ENCODE results near the gene VAMP5. TPM values are rescaled to one million over a fixed set of nuclear protein-coding genes. Genes with fewer than 3 reads are reported as not detected.
A peak's percentile ranks its signal among the peaks of the same experiment; 100 is the strongest.

VAMP5 gene
- total and polyA plus RNA-seq, 9 of the 15 experiments (the other 6 are each of a cell fraction or from before 2014, with no cell fraction given): 0.54 to 1.9 (median 1.5) TPM; not detected in 2

DNA sequence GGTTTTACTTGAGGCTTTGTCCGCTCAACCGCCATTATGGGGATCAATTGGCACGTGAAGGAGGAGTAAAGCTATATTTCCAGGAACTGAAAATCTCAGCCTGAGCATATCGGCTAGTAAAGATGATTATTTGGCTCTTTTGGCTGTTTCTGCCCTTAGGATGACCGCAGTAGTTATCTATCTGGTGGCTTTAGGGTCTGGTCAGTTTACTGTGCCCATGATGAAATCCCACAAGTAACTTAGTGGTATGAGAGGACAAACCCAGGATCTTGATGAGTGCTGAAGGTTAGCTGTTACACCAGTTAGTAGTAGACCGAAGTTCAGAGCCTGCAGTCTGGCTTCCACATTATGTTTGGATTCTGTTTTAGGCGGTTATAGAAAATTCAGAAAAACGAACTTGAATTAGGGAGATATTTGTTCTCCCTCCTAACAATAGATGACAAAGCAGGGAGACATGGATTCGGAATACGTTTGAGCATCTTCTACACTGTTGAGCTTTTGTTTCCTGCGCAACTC, 44.0 kb upstream of the VAMP5 start (continued):
- TF ChIP-seq, protein P1, sequence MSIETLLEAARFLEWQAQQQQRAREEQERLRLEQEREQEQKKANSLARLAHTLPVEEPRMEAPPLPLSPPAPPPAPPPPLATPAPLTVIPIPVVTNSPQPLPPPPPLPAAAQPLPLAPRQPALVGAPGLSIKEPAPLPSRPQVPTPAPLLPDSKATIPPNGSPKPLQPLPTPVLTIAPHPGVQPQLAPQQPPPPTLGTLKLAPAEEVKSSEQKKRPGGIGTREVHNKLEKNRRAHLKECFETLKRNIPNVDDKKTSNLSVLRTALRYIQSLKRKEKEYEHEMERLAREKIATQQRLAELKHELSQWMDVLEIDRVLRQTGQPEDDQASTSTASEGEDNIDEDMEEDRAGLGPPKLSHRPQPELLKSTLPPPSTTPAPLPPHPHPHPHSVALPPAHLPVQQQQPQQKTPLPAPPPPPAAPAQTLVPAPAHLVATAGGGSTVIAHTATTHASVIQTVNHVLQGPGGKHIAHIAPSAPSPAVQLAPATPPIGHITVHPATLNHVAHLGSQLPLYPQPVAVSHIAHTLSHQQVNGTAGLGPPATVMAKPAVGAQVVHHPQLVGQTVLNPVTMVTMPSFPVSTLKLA (conservative IDR thresholded peaks at IDR 0.05): no peak
- TF ChIP-seq POLR2G (IDR thresholded peaks at IDR 0.05; ENCODE audit: low read depth, low read length) (no peak), ZNF561 (CRISPR knock-in tag; conservative IDR thresholded peaks at IDR 0.05) (no peak), RCOR1 (IDR thresholded peaks at IDR 0.05; ENCODE audit: borderline replicate concordance in 1 of 2, low read depth in 2 of 2, low read length in 2 of 2) (peak in 1 of 2 experiments; percentile 63; a peak in 1 of 4 replicates), GTF2A2 (tag; IDR thresholded peaks at IDR 0.05) (no peak), GTF2E2 (tag; IDR thresholded peaks at IDR 0.05) (no peak), ZNF76 (CRISPR knock-in tag; IDR thresholded peaks at IDR 0.05; ENCODE audit: borderline replicate concordance) (no peak), ZNF766 (CRISPR knock-in tag; conservative IDR thresholded peaks at IDR 0.05) (no peak), POLR2AphosphoS5 (IDR thresholded peaks at IDR 0.05; ENCODE audit: control insufficient read depth, insufficient read depth, low read depth, low read length) (peak; percentile 43; the same call in 1 of the 2 replicates), HNRNPL (IDR thresholded peaks at IDR 0.05; ENCODE audit: low read depth, low read length) (peak; percentile 82; the same call in 1 of the 2 replicates)
- TF ChIP-seq, protein P2, sequence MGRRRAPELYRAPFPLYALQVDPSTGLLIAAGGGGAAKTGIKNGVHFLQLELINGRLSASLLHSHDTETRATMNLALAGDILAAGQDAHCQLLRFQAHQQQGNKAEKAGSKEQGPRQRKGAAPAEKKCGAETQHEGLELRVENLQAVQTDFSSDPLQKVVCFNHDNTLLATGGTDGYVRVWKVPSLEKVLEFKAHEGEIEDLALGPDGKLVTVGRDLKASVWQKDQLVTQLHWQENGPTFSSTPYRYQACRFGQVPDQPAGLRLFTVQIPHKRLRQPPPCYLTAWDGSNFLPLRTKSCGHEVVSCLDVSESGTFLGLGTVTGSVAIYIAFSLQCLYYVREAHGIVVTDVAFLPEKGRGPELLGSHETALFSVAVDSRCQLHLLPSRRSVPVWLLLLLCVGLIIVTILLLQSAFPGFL (CRISPR knock-in tag; IDR thresholded peaks at IDR 0.05): no peak
- TF ChIP-seq, protein P3, sequence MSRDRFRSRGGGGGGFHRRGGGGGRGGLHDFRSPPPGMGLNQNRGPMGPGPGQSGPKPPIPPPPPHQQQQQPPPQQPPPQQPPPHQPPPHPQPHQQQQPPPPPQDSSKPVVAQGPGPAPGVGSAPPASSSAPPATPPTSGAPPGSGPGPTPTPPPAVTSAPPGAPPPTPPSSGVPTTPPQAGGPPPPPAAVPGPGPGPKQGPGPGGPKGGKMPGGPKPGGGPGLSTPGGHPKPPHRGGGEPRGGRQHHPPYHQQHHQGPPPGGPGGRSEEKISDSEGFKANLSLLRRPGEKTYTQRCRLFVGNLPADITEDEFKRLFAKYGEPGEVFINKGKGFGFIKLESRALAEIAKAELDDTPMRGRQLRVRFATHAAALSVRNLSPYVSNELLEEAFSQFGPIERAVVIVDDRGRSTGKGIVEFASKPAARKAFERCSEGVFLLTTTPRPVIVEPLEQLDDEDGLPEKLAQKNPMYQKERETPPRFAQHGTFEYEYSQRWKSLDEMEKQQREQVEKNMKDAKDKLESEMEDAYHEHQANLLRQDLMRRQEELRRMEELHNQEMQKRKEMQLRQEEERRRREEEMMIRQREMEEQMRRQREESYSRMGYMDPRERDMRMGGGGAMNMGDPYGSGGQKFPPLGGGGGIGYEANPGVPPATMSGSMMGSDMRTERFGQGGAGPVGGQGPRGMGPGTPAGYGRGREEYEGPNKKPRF (IDR thresholded peaks at IDR 0.05; ENCODE audit: low read depth, low read length): peak; percentile 72; the same call in 1 of the 2 replicates
- TF ChIP-seq, protein P4, sequence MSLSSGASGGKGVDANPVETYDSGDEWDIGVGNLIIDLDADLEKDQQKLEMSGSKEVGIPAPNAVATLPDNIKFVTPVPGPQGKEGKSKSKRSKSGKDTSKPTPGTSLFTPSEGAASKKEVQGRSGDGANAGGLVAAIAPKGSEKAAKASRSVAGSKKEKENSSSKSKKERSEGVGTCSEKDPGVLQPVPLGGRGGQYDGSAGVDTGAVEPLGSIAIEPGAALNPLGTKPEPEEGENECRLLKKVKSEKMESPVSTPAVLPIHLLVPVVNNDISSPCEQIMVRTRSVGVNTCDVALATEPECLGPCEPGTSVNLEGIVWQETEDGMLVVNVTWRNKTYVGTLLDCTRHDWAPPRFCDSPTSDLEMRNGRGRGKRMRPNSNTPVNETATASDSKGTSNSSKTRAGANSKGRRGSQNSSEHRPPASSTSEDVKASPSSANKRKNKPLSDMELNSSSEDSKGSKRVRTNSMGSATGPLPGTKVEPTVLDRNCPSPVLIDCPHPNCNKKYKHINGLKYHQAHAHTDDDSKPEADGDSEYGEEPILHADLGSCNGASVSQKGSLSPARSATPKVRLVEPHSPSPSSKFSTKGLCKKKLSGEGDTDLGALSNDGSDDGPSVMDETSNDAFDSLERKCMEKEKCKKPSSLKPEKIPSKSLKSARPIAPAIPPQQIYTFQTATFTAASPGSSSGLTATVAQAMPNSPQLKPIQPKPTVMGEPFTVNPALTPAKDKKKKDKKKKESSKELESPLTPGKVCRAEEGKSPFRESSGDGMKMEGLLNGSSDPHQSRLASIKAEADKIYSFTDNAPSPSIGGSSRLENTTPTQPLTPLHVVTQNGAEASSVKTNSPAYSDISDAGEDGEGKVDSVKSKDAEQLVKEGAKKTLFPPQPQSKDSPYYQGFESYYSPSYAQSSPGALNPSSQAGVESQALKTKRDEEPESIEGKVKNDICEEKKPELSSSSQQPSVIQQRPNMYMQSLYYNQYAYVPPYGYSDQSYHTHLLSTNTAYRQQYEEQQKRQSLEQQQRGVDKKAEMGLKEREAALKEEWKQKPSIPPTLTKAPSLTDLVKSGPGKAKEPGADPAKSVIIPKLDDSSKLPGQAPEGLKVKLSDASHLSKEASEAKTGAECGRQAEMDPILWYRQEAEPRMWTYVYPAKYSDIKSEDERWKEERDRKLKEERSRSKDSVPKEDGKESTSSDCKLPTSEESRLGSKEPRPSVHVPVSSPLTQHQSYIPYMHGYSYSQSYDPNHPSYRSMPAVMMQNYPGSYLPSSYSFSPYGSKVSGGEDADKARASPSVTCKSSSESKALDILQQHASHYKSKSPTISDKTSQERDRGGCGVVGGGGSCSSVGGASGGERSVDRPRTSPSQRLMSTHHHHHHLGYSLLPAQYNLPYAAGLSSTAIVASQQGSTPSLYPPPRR (CRISPR knock-in tag; IDR thresholded peaks at IDR 0.05; ENCODE audit: borderline replicate concordance): 0 out of 2 replicates have a peak, but pooled peaks have one; percentile 35
- TF ChIP-seq, protein P5, sequence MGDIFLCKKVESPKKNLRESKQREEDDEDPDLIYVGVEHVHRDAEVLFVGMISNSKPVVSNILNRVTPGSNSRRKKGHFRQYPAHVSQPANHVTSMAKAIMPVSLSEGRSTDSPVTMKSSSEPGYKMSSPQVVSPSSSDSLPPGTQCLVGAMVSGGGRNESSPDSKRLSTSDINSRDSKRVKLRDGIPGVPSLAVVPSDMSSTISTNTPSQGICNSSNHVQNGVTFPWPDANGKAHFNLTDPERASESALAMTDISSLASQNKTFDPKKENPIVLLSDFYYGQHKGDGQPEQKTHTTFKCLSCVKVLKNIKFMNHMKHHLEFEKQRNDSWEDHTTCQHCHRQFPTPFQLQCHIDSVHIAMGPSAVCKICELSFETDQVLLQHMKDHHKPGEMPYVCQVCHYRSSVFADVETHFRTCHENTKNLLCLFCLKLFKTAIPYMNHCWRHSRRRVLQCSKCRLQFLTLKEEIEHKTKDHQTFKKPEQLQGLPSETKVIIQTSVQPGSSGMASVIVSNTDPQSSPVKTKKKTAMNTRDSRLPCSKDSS (IDR thresholded peaks at IDR 0.05; ENCODE audit: low read depth, partially characterized antibody): no peak

Data from K562 (cell line).